DLD1 (cell line): ENCODE data around the gene RHOH.
"Not testable (repeated sequence)": the region's sequence is repeated elsewhere in the genome, so short reads cannot be mapped to it uniquely, and the experiment has no call there.

Experiments used
- in situ Hi-C: cut with HindIII; loops from 2 replicates; pipeline ENCODE4 v1.10.0; 2017; ENCODE audit warnings: low sequenced_read_pairs

RHOH gene

GRCh38 chr4:40289366-40290188 lies 92.7 kb downstream of the RHOH start:
- in situ Hi-C loops = no loop called here

GRCh38 chr4:40290611-40291186 lies 93.9 kb downstream of the RHOH start:
- in situ Hi-C loops = not testable (repeated sequence)

- in situ Hi-C loops = no loop called here
Observed at GRCh38 chr4:40292313-40292759, 95.5 kb downstream of the RHOH start.

- in situ Hi-C loops = no loop called here
Observed at GRCh38 chr4:40294339-40294738, 97.5 kb downstream of the RHOH start.

- in situ Hi-C loops = not testable (repeated sequence)
Observed at GRCh38 chr4:40295030-40295429, 98.2 kb downstream of the RHOH start.

- in situ Hi-C loops = no loop called here
Observed at GRCh38 chr4:40295572-40295971, 98.7 kb downstream of the RHOH start.
